ENCODE results near the gene PTPRT. TPM values are rescaled to one million over a fixed set of nuclear protein-coding genes. Genes with fewer than 3 reads are reported as not detected.

Gene PTPRT
- total and polyA plus RNA-seq, 2 of the 4 experiments (the other 2 are of a cell fraction): not detected

DNA sequence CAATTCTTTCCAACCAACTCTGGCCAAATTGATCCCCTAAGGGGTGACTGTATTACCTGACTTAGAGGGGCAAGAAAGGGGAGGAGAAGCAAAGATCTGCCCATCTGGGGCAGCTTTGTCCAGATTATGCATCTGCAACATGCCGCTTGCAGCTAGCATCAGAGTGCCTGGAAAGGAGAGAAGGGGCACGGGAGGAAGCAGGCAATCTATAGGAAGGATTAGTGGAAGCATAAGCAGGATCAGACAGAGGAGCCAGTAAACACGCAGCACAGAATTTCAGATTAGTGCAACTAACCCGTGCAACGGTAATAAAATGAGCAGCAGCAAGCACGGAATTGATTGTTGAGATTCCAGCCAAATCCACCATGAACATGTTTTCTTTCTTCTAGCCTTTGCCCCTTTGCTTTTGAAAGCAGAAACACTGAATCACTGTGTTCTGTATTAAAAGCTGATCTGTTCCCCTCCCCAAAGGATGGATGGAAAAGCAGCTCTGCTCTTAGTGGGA lies 927.9 kb downstream of the PTPRT start:
- Histone ChIP-seq H3K4me1 (ENCODE audit: control insufficient read depth, insufficient read depth, low read length) (no peaks in the 10 kb centered on the region), H2AK9ac (replicated peaks; ENCODE audit: low read depth, low read length, poor library complexity) (no peak overlapping the region), H3K27me3 (ENCODE audit: control insufficient read depth, insufficient read depth, low read length) (no peaks in the 10 kb centered on the region), H3K56ac (ENCODE audit: extremely low read depth, insufficient read depth, low read length) (no peak overlapping the region), H2BK15ac (ENCODE audit: low read depth, low read length) (no peak overlapping the region), H2BK5ac (ENCODE audit: low read depth, low read length, poor library complexity, severe bottlenecking) (no peak overlapping the region), H3K9me1 (ENCODE audit: insufficient read depth, low read length) (no peaks in the 10 kb centered on the region), H3K4me3 (ENCODE audit: insufficient read depth, low read depth, low read length) (no peak overlapping the region), H4K91ac (ENCODE audit: insufficient read depth, low read depth, low read length) (no peak overlapping the region), H3K9me3 (ENCODE audit: control insufficient read depth, insufficient read depth, low read length) (peaks cover 32% of the 10 kb centered on the region), H3K4ac (ENCODE audit: low read depth, low read length) (no peak overlapping the region), H4K20me1 (ENCODE audit: insufficient read depth, low read length) (no peaks in the 10 kb centered on the region), H3K4me2 (ENCODE audit: low read depth, low read length) (no peak overlapping the region), H2BK20ac (ENCODE audit: low read depth, low read length) (no peak overlapping the region), H3K18ac (ENCODE audit: low read depth, low read length) (no peak overlapping the region), H2AFZ (replicated peaks; ENCODE audit: low read length, poor library complexity) (no peak overlapping the region), H3K36me3 (ENCODE audit: control insufficient read depth, insufficient read depth, low read length) (no peaks in the 10 kb centered on the region), H3K27ac (ENCODE audit: insufficient read depth, low read length) (no peak overlapping the region), H4K5ac (ENCODE audit: low read depth, low read length) (no peak overlapping the region), H3K9ac (ENCODE audit: low read depth, low read length) (no peak overlapping the region), H3K79me1 (ENCODE audit: low read depth in 1 of 2, low read length in 2 of 2) (no peaks in the 10 kb centered on the region), H2AK5ac (ENCODE audit: low read depth, low read length) (no peak overlapping the region), H2BK120ac (ENCODE audit: low read depth, low read length) (no peak overlapping the region), H3K14ac (replicated peaks; ENCODE audit: low read depth, low read length) (no peak overlapping the region), H3K23ac (ENCODE audit: low read depth, low read length) (no peak overlapping the region), H4K8ac (ENCODE audit: low read depth in 2 of 2, low read length in 2 of 2) (no peak overlapping the region)
- dilution Hi-C loops (cut with HindIII; ENCODE audit: low sequenced_read_pairs, unreplicated experiment) (no loop called here), intact Hi-C loops (cut with micrococcal nuclease) (no loop called here), in situ Hi-C loops (cut with MboI; ENCODE audit: low sequenced_read_pairs) (no loop called here)
- no peak for DNase-seq
- ATAC-seq (ENCODE audit: low read depth): no peak
- 100% methylated on average over 1 of the region's 6 CpGs; no CpG with 5 or more reads in 1 of the 2 experiments for WGBS, 2 experiments (ENCODE audit: extremely low coverage in 2 of 2, insufficient read length in 1 of 2)
- BruUV-seq (replicated peaks): no TSS peak
- ChIA-PET POLR2A (ENCODE audit: unreplicated experiment) (no interaction called here), CTCF (no interaction called here)
- TF ChIP-seq CHD1 (IDR thresholded peaks at IDR 0.05; ENCODE audit: low read depth, low read length): no peak
- TF ChIP-seq CEBPB (IDR thresholded peaks at IDR 0.05; ENCODE audit: low read depth, low read length): no peak
- TF ChIP-seq, protein P1, sequence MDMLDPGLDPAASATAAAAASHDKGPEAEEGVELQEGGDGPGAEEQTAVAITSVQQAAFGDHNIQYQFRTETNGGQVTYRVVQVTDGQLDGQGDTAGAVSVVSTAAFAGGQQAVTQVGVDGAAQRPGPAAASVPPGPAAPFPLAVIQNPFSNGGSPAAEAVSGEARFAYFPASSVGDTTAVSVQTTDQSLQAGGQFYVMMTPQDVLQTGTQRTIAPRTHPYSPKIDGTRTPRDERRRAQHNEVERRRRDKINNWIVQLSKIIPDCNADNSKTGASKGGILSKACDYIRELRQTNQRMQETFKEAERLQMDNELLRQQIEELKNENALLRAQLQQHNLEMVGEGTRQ (IDR thresholded peaks at IDR 0.05; ENCODE audit: low read depth, low read length): no peak
- no peak for TF ChIP-seq POLR2A (IDR thresholded peaks at IDR 0.05; ENCODE audit: low read depth, low read length)
- TF ChIP-seq NFE2L2 (IDR thresholded peaks at IDR 0.05; ENCODE audit: low read depth, low read length): no peak
- no peak for TF ChIP-seq MXI1 (IDR thresholded peaks at IDR 0.05; ENCODE audit: borderline replicate concordance, low read depth, low read length)

All from IMR-90 (cell line).